Diencephalon (tissue), 1 donor: ENCODE results near the gene POLR2F. TPM values are rescaled to one million over a fixed set of nuclear protein-coding genes. Genes with fewer than 3 reads are reported as not detected.

ENCODE experiments used
- total RNA-seq: library from RNA; depleted of rRNA; stranded (reverse); fragments of >200 nt; gene quantifications from one replicate; pipeline ENCODE4 v1.2.3, GENCODE V29; 2014

The POLR2F gene
- 37.4 TPM for total RNA-seq

DNA sequence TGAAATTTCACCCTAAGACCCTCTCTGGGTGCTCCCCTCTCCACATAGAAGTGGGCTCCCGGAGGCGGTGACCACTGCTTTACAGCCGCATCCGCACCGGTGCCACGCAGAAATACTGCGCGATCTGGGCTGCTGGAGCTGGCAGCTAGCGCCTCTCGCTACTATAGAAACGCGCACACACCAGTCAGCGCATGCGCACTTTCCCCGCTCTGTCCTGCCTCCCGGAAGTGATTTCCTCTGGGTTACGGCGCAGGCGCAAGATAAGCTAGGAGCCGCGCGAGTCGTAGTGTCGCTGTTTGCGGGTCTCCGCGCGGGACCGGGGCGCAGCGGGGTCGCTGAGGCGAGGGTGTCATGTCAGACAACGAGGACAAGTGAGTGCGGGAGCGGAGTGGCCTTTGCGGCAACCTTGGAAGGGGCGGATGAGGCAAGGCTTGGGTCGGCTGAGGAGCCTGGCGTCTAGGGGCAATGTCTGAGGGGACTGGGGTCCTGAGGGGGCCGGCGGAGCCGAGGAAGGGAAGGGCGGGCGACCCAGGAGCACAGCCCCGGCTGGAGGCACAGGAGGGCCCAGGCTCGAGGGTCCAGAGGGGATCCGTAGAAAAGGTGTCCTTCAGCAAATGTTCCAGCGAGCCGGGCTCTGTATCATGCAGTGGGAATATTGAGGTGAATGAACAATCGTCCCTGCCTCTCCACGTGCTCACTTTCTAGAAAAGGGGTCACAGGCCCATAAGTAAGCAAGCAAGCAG, at the start of gene POLR2F, which contains the start of gene C22orf23:
Gene POLR2F (plus strand): TSS at position 263 of the 743 bp plus-strand sequence. CDS start 89 bp downstream, at position 352.
Gene C22orf23 (minus strand): TSS at position 165 of the 743 bp plus-strand sequence. CDS start 452 bp downstream, outside the sequence.

GRCh38 chr22:37905534-37906363, 47.8 kb upstream of the POLR2F start, which contains the start of gene MICALL1:
MICALL1 (plus strand) TSS chr22:37906297; CDS start chr22:37906423, 126 bp downstream.

GRCh38 chr22:37983860-37984791, 30.6 kb downstream of the POLR2F start, which contains the start of gene SOX10:
SOX10 (minus strand) TSS chr22:37984555; CDS start chr22:37983784, 771 bp downstream.

Other genes with a start within 250 kb of the POLR2F start
- gene GCAT, start 145.8 kb upstream of the POLR2F start, total RNA-seq, result 13.8 TPM
- not detected for gene GALR3, start 130.3 kb upstream of the POLR2F start, total RNA-seq
- gene ANKRD54, start 109.4 kb upstream of the POLR2F start, total RNA-seq, result 27.2 TPM
- 478 TPM for gene EIF3L, start 104.3 kb upstream of the POLR2F start, total RNA-seq
- gene MICALL1, start 47.4 kb upstream of the POLR2F start, total RNA-seq, result 27.9 TPM
- 1.4 TPM for gene C22orf23, start 98 bp upstream of the POLR2F start, total RNA-seq
- gene SOX10, start 30.9 kb downstream of the POLR2F start, total RNA-seq, result 6.2 TPM
- gene PICK1, start 103.7 kb downstream of the POLR2F start, total RNA-seq, result 39.2 TPM
- gene SLC16A8, start 130.5 kb downstream of the POLR2F start, total RNA-seq, result 2.1 TPM
- 0.69 TPM for gene BAIAP2L2, start 157.0 kb downstream of the POLR2F start, total RNA-seq
- 16.8 TPM for gene PLA2G6, start 228.1 kb downstream of the POLR2F start, total RNA-seq
- 2.5 TPM for gene MAFF, start 248.3 kb downstream of the POLR2F start, total RNA-seq